COR-L47 (cell line): Measurements from ENCODE around the gene CHCHD6.
A peak's percentile ranks its signal among the peaks of the same experiment; 100 is the strongest.
"Not testable (repeated sequence)": the region's sequence is repeated elsewhere in the genome, so short reads cannot be mapped to it uniquely, and the experiment has no call there.

Experiments
- DNase-seq: peaks from one replicate; lab custom pipeline; 2025; lab: John Stamatoyannopoulos, UW

Gene CHCHD6

DNA sequence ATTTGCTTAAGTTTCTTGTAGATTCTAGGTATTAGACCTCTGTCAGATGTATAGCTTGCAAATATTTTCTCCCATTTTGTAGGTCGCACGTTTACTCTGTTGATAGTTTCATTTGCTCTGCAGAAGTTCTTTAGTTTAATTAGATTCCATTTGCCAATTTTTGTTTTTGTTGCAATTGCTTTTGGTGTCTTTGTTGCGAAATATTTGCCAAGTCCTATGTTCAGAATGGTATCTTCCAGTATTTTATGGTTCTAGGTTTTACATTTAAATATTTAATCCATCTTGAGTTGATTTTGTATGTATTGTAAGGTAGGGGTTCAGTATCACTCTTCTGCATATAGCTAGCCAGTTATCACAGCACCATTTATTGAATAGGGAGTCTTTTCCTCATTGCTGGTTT lies 64.9 kb downstream of the CHCHD6 start:
- DNase-seq = no peak

GRCh38 chr3:126770096-126770495 lies 66.1 kb downstream of the CHCHD6 start:
- DNase-seq = no peak

DNA sequence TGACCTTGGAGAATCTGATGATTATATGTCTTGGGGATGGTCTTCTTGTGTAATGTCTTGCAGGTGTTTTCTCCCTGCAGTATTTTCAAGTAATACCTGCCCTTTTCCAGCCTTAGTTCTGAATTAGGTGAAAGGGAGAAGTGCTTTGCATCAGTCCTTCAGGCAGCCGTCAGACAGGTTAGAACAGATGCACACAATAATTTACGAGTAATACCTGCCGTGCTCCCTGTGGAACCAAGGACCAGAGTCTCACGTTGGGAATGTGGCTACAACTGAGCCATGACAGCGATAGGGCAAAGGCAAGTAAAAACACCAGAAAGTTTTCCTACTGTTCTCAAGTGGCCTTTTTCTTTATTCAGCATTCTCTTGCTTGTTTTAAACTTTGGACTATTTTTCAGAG lies 69.1 kb downstream of the CHCHD6 start:
- DNase-seq = no peak

GRCh38 chr3:126773783-126774182 lies 69.7 kb downstream of the CHCHD6 start:
- DNase-seq = no peak

DNA sequence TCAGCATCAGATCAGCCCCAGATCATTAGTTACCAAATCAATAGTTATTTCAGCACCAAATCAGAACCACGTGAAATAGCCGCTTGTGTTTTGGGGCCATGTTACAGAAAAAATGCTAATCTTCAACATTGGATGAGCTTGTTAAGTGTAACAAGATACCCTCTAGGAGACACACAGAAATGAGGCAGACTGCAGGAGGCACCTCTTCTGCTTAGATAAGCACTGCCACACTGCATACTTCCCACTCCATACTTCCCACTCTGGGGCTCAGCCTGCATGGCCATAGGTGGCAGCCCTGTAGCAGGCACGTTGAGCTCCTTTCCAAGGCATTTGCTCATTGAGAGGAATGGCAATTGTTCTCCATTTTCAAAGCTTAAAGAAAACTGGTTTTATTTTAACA lies 73.3 kb downstream of the CHCHD6 start:
- no peak for DNase-seq

- DNase-seq = no peak
Measured at GRCh38 chr3:126780666-126781065, 76.6 kb downstream of the CHCHD6 start.

DNA sequence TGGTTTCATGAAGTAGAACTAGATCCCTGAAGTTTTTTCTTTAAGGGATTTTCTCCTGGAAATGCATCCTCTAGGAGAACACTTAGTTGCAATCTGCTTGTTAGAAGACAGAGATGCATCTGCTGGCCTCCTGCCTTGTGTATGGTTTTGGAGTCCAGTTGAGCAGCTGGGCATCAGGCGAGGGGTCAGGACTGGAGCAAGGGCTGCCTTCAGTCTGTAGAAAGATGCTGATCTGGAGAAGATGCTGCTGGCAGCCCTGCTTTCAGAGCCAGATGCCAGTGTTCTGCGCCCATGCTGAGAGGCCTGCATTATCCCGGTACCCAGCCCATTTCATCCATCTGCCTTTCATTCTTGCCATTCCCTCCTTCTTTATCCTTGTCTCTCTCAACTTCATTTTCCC lies 77.4 kb downstream of the CHCHD6 start:
- no peak for DNase-seq

DNA sequence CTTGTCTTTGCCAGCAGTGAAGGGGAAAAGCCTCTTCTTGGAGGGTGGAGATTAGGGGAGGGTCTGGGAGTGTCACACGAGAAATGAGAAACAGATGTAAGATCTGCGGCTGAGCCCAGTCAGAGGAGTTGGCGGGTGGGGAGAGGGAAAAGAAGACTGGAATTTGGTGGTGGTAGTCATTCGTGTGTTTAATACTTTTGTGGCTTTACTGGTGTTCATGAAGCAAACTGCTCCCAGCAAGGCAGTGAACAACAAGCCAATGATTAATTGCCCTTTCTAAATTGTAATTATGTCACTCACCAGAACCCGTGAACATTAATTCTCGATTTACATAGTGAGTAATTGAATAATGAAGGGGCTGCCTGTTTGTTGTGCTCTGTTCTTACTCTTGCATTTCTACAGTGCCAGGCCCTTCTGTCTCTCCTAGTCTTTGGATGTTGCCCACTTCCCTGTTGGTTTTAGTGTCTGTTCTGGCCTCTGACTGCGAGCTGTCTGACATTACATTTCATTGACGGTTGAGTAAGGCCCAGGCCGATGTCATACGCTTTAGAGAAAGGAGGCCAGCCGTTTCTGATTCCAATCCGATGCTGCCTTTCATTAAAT lies 78.0 kb downstream of the CHCHD6 start:
- DNase-seq = no peak

DNA sequence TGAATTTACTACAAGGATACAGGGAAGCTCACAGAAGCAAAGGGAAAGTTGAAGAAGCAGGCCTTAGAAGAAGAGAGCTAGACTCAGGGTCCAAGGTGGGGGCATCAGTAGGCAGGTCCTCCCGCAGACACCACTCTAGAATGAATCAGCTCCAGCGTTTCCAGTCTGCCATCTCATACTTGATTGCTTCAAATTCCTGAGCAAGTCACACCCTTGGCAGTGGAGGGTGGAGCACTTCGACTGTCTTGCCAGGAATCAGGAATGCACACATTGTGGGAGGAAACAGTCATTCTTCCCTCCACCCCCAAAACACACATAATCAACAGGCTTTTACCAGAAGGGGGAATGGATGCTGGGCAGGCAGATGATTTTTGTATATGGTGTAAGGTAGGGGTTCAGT lies 78.5 kb downstream of the CHCHD6 start:
- no peak for DNase-seq

DNA sequence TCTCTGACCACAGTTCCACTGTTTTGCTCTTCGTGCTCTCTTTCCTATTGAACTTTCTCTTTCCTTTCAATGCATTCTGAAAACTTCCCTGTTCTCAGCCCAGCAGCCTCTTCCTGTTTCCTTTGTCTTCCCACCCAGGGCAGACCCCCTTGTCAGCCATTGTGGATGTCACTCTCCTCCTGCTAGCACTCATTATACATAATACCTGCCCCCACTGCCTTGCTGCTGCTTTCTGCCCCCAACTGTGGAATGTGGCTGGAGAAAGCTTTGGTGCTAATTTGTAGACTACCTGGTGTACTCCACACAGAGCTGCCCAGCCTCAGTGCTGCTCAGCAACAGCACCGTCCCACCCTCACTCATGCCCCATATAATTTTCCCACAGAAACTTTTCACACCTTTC lies 80.2 kb downstream of the CHCHD6 start:
- DNase-seq = no peak

GRCh38 chr3:126791320-126791719 lies 87.3 kb downstream of the CHCHD6 start:
- DNase-seq = not testable (repeated sequence)

- DNase-seq = no peak
Measured at GRCh38 chr3:126792998-126793397, 89.0 kb downstream of the CHCHD6 start.

DNA sequence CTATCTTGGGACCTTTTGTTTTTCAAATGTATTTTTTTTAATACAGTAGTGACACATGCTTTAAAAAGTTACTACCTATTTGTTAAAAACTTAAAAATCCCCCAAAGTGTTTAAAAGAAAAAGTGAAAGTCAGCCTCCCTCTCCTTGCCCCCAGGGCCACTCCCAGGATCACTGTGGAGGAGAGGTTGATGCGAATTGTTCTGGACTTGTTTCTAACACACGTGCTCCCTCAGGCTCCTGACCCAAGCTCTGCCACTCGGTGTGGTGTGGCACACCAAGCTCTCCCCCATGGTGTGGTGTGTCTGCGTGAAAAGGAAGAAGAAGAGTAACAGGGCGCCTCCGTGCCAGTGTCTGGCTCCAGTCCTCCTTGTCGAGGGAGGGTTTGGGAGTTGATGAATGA lies 93.5 kb downstream of the CHCHD6 start:
- no peak for DNase-seq

DNA sequence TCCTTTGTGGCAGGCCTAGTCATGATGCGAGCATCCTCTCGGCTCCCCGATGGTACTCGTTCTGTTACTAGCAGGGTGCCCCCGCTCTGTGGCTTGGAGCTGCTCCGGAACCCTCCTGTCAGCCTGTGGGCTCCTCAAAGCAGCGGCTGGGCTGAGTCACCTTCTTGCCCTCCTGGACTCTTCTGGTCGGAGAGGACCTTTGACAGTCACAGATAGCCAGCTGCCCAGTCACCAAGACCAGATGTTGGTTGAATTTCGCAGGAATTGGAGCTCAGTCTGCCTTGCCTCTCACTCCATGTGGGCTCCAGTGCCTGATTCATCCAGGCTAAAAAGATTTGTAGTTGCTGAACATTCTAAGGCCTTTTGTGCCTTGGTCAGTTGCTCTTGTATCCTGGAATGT lies 94.5 kb downstream of the CHCHD6 start:
- DNase-seq = no peak

DNA sequence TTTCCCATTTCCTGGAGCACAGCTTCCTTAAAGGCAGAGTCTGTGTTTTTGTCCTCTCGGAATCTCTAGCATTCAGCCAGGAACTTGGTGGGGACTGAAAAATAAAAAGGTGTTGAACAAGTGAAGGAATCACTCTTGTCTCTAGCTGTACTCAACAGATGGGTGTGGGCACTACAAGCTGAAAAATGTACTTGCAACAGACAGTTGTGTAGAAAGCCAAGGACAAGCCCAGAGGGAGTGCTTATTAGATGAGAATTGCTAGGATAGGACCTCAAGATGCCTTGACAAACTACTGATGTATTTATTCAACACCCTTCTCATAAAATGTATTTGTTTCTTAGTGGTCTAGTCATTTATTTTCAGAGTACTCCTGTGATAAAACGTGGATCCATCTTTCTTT lies 95.1 kb downstream of the CHCHD6 start:
- no peak for DNase-seq

GRCh38 chr3:126801312-126801711 lies 97.3 kb downstream of the CHCHD6 start:
- not testable (repeated sequence) for DNase-seq

- DNase-seq = no peak
Measured at GRCh38 chr3:126807795-126808194, 103.8 kb downstream of the CHCHD6 start.

DNA sequence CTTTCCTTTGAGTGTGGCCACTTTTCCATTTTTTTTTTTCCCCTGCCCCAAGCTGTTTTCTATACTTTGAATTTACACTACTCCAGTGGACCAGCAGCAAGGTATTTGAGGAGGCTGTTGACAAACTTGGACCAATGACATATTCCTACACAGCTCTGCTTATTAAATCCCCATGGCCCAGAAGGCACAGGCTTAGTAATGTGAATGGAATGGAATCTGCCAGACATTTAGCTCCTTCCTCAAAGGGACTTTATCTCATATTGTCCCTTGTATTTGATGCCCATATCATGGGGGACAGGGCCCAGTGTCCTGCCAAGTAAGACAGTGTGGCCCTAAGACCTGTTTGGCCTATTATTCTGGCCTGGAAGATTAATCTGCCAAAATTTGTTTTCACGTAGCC lies 107.5 kb downstream of the CHCHD6 start:
- DNase-seq = no peak

- no peak for DNase-seq
Measured at GRCh38 chr3:126816298-126816697, 112.3 kb downstream of the CHCHD6 start.

DNA sequence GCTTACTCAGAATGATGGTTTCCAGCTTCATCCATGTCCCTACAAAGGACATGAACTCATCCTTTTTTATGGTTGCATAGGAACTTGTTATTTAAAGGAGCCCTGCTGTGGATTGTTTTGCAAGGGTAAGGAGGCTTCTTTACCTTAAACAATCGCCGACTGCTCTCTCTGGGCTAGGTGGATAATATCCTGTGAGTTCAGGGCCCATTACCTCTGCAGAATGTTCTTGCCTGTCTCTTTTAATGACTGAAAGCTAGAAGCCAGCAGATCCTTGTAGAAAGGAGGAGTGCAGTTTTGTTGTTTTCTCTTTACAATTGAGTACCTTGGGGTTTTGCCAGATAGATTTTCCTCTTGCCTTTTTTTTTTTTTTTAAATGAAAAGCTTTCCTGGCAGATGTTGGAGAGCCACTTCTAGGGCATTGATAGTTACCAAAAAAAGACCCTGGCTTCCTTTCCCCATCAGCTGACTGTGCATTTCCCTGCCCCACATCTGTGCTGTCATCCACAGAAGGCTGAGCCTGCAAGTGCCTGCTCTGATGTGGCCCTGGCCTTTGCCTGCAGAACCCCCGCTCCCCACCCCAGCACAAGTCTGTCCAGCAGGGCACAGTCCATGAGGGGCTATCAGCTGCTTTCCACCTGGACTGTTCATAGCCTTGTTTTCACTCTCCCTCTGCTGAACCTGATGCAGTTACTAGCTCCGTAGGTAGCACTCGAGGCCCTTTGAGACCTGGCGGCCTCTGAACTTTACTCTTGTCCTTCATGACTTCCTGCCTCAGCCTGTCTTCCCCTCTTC lies 113.1 kb downstream of the CHCHD6 start:
- DNase-seq = peak; percentile 36

DNA sequence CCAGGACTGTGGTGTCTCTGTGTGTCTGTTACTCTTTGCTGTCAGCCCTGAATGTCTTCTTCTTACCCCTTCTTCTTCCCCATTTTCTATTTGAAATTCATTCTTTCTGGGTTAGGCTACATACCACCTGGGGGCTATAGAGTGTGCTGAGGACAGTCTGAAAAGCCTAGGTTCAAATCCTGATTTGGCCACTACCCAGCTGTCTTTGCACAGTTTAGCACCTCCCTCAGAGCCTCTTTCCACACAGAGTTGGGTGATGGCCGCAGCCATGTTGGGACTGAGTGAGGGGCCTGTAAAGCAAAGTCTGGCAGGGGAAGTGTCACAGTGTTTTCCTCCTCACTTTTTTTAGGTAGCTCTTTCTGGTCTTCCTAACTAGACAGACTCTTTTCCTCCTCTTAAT lies 113.7 kb downstream of the CHCHD6 start:
- DNase-seq = no peak

DNA sequence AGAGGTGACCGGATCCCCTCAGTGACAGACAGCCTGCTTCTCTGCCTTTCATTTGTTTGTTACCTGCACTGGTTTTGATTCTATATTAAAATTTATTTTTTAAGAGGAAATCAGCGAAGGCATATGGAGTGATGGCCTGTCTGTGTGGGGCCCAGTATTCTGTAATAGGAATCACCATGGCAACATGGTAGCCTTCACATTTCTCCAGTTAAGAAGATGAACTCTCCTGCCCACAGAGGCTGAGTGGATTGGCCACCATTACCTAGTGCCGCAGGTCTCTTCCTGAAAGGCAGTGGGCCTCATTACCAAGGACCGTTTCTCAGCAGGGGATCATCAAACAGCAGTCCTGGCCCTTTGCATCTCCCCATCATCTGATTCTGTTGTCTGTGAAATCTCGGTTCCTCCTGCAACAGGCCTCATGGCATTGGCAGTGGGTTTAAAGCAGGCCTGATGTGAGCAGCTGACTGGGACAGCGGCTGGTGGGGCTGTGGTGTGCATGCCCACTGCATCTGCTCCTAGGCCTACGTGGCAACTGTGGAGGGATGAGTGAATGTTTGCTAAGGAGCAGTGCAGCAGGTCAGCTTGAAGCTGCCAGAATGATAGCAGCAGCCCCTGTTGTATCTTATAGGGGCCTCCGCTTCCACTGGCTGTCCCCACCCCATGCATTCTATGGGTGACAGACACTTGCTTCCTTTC lies 114.5 kb downstream of the CHCHD6 start:
- no peak for DNase-seq

DNA sequence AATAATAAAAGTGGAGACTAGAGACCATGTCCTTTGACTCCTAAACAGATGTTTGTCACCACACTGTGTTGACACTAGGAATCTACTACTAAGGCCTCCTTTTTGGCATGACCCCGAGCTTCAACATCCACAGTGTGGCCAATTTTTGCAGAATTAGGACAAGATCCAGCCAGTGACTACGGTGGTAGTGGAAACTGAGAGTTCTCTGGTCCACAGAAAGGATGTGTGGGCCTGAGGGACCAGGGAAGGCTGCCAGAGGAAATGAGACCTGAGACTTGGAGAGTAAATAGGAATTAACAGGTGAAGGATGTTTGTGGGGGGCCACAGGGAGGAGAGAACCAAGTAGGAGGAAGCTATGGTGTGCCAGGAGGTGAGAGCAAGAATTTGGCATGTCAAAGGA lies 122.7 kb downstream of the CHCHD6 start:
- DNase-seq = no peak
